Left forelimb (tissue), 1 donor: ENCODE data around the gene PARD3.
"Not testable (repeated sequence)": the region's sequence is repeated elsewhere in the genome, so short reads cannot be mapped to it uniquely, and the experiment has no call there.

Source experiments
- DNase-seq: peaks from one replicate; pipeline ENCODE4 v3.0.0-alpha.2; 2018; ENCODE audit warnings: low spot score

The PARD3 gene

GRCh38 chr10:34294137-34294536, 521.0 kb downstream of the PARD3 start:
- DNase-seq, result no peak

DNA sequence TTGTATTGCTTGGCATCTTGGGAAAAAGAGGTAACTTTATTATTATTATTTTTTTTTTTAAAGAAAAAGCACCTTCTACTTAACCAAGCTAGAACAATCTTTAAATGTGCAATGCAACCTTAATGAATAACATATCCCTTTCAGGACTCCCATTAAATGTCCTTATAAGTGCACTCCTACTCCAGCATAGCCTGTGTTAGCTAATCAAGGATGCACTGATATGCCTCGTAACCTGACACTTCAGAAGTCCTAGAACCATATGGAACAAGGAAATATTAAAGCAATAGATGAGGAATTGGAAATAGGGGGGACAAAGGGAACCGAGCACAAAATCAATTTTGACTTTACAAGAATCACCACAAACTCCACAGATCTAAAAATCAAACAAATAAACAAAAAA, 522.4 kb downstream of the PARD3 start:
- no peak for DNase-seq

DNA sequence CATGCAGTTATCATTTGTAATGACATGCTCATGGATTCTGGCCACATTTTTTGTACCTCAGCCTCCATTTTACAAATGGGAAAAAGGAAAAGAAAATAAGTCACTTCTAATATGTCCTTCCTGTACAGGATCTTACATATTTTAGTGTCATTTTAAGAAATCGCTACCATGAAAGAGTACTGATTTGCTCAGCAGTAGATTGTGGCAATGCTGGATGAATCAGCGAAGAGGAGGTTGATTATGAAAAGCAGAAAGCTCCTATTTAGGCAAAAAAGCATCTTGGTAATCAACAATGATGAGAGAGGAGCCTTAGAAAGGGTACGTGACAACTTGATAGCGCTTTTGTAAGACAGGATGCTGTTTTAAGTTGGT, 522.9 kb downstream of the PARD3 start:
- DNase-seq, result no peak

DNA sequence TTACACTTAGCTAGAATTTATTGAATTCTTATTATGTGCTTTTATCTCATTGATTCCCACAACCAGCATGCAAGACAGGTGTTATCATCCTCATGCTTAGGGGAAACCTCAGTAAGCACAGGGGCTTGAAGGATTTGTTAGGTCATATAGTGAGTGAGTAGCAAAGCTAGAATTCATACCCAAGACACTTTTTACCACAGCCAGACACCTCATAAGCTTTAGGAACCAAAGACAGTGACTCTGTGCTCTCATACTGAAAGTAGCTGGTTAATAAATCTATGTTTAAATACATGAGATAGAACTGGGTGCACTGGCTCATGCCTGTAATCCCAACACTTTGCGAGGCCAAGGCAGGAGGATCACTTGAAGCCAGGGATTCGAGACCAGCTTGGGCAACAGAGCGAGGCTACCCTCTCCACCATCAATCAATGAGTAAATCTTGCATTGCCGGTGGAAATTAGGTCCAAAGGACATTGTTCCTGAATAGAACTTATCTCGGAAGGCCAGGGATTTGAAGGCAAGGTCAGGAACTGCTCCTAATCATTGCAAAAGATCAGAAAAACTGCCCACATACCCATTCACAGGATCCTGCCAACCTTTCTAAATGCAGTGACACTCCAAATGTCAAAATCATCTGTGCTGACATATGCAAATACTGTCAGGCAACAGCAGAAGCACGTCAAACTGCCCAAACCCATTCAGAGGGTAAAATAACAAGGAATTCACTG, 523.5 kb downstream of the PARD3 start:
- DNase-seq, result no peak

GRCh38 chr10:34290412-34291081, 524.5 kb downstream of the PARD3 start:
- DNase-seq, result no peak

DNA sequence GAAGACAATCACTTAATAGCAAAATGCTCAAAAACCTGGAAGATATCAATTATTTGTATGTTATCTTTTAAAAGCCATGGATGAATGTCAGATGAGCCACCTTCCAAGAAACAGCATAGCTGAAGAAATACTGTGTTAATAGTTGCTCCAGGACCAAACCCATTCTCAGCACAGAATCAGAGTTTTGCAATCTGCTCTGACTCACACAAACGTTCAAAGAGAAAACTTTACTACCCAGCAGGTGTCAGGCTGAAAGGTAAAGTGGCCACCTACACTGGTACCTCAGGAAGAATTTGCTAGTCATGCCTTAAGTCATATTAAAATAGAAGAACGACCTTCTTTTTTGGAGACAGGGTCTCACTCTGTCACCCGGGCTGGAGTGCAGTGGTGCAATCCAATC, 526.5 kb downstream of the PARD3 start:
- no peak for DNase-seq

DNA sequence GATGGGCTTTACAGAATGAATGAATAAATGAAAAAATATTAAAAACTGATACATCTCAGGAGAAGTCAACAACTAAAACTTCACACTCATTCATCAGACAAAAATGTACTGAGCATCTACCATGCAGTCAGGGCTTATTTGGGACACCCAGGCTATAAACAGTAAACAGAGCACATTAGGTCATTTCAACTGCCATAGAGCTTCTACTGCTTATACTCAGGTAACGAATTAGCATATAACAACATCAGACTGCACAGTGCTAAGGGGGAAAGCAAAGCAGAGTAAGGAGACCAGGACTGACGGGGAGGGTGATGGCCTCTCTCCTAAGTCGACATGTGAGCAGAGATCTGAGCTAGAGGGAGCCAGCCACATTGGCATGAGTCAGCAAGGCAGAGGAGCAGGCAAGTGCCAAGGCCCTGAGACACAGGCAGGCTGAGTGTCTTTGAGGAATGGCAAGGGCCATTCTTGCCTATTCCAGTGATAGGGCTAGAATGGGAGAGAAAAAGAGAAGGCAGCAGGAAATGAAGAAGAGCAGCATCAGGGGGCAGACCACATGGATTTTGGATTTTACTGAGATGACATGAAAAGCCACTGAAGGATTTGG, 528.9 kb downstream of the PARD3 start:
- no peak for DNase-seq

- DNase-seq, result no peak
Observed at GRCh38 chr10:34281661-34282582, 533.2 kb downstream of the PARD3 start.

- DNase-seq, result no peak
Observed at GRCh38 chr10:34280599-34281374, 534.3 kb downstream of the PARD3 start.

GRCh38 chr10:34275626-34276130, 539.4 kb downstream of the PARD3 start:
- DNase-seq, result no peak

- DNase-seq, result no peak
Observed at GRCh38 chr10:34274906-34275305, 540.2 kb downstream of the PARD3 start.

DNA sequence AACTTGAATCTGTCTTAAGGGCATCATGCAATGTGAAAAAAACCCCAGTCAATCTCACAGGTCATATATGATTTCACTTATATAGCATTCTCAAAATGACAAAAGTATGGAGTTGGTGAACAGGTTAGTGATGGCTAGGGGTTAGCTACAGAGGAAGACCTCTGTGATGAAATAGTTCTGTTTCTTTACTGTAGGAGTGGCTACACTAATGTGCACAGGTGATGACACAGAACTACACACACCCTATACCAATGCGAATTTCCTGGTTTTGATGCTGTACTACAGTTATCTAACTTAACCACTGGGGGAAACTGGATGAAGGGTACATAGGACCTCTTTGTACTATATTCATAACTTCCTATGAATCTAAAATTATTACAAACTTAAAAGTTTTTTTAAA, 541.8 kb downstream of the PARD3 start:
- DNase-seq, result no peak

GRCh38 chr10:34272316-34272715, 542.8 kb downstream of the PARD3 start:
- no peak for DNase-seq

GRCh38 chr10:34268410-34268809, 546.7 kb downstream of the PARD3 start:
- DNase-seq, result not testable (repeated sequence)

DNA sequence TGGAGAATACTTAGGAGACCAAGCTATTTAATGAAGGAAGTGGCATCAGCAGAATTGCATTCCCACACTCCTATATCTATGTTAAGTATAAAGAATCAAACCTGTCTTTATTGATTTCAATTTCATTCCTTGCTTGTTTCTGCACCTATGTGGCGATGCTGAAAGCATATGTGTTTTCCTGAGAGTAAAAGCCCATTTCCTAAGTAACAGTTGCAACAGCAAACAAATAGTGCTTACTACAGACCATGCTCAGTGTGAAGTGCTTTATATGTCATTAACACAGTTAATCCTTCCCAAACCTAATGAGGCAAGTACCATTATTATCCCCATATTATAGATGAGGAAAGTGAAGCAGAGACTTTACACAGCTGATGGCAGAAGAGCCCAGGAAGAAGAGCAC, 552.1 kb downstream of the PARD3 start:
- DNase-seq, result no peak

GRCh38 chr10:34260904-34261303, 554.2 kb downstream of the PARD3 start:
- no peak for DNase-seq

- no peak for DNase-seq
Observed at GRCh38 chr10:34256216-34256615, 558.9 kb downstream of the PARD3 start.

DNA sequence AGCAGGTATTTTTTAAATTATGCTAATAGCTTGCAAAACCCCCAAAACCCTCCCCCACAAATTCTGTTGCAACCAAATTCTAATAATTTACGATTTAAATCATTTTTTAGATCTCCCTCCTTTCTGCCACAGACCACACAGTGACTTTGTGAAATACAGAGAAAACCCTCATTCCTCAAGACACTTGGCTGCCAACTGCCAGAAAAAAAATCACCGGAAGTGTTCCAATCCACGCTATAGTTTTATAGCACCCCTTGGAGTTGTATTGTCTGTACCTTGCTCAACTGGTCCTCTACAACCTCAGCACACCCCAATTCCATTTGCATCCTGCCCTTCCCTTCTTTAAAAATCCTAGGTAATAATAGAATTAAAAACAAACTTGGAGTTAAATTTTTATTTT, 560.1 kb downstream of the PARD3 start:
- no peak for DNase-seq

GRCh38 chr10:34254596-34254995, 560.5 kb downstream of the PARD3 start:
- DNase-seq, result no peak

- no peak for DNase-seq
Observed at GRCh38 chr10:34252111-34252510, 563.0 kb downstream of the PARD3 start.

- no peak for DNase-seq
Observed at GRCh38 chr10:34251177-34251576, 563.9 kb downstream of the PARD3 start.
